ENCODE results near the gene CPT1C. TPM values are rescaled to one million over a fixed set of nuclear protein-coding genes. Genes with fewer than 3 reads are reported as not detected.

Gene CPT1C
- total and polyA plus RNA-seq, 2 donors (not counting 1 experiment from before 2014, with no cell fraction given), result 0.30 to 1.7 TPM

DNA sequence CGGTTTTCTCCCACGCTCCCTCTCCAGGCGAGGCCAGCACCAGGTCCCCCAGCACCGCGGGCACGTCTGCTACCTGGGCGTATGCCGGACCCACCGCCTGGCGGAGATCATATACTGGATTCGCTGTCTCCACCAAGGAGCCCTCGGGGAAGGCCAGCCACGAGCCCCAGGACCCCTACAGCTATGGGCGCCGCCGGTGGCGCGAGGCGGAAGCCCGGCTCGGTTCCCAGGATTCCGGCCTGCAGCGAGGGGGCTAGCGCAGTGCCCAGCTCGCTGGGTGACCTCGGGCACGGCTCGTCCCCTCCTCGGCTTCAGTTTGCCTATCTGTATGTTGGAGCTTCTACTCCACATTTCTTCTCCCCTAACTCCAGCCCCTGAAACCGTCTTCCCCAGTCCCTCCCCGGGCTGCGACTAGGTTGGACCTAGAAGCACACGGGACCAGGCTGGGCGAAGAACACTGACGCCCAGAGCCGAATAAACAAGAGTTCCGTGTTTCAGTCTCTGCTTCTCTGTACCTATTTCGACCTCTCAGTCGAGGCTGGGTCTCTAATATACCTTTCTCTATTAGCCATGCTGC lies 749 bp upstream of the CPT1C start:
- peak overlapping the region; percentile 76 for H2AFZ ChIP-seq (ENCODE audit: insufficient read depth, low read depth, low read length, poor library complexity, severe bottlenecking)
- peaks cover 31% of the 10 kb centered on the region for H3K27me3 Mint-ChIP-seq
- H3K4me1 Mint-ChIP-seq, result peaks cover 22% of the 10 kb centered on the region
- no peaks in the 10 kb centered on the region for H3K79me2 ChIP-seq (ENCODE audit: control insufficient read depth, insufficient read depth, low read length)
- peak overlapping the region; percentile 89 for H3K4me3 Mint-ChIP-seq
- CTCF ChIA-PET, result interaction anchor here (0.7 to 1.7 kb wide), 4 partner anchors 9 to 120 kb away, joined by 3 to 6 read pairs (median 4); no protein-coding TSS in a partner anchor
- 19% methylated on average over 39 of the region's 39 CpGs for WGBS (ENCODE audit: insufficient coverage)
- no peak overlapping the region for H3K27ac ChIP-seq (ENCODE audit: low read length in 2 of 2)
- peak overlapping the region in 4 of 5 experiments; percentile 42 to 58 (median 46) for H3K4me3 ChIP-seq (ENCODE audit: control extremely low read depth in 1 of 5, extremely low read depth in 1 of 5, insufficient read depth in 1 of 5, low read depth in 2 of 5, low read length in 4 of 5)
- DNase-seq (no peak), ATAC-seq (ENCODE audit: low read depth) (peak; percentile 26)
- H3K9me3 Mint-ChIP-seq (ENCODE audit: insufficient read depth), result no peaks in the 10 kb centered on the region
- H3K9ac ChIP-seq (ENCODE audit: low read length), result peak overlapping the region; percentile 62
- intact Hi-C loops (cut with micrococcal nuclease), result no loop called here
- POLR2A ChIA-PET, result no interaction called here
- H4K20me1 ChIP-seq (ENCODE audit: control insufficient read depth, insufficient read depth, low read length, poor library complexity, severe bottlenecking), result peaks cover 33% of the 10 kb centered on the region
- H3K27me3 ChIP-seq (replicated peaks in 1 of 4; ENCODE audit: control extremely low read depth in 1 of 4, control insufficient read depth in 3 of 4, insufficient read depth in 4 of 4, low read length in 3 of 4), result peaks cover 0 to 33% (median 14%) of the 10 kb centered on the region in 4 experiments
- H3K4me2 ChIP-seq (replicated peaks; ENCODE audit: low read depth, low read length, poor library complexity, severe bottlenecking), result peak overlapping the region; percentile 87
- peak overlapping the region; percentile 70 for H3K27ac Mint-ChIP-seq
- peaks cover 25% of the 10 kb centered on the region in 2 donors for H3K4me1 ChIP-seq (ENCODE audit: control insufficient read depth in 2 of 2, insufficient read depth in 2 of 2, low read length in 2 of 2)
- peaks cover 0 to 8% (median 0%) of the 10 kb centered on the region in 3 donors for H3K9me3 ChIP-seq (ENCODE audit: control extremely low read depth in 1 of 3, control insufficient read depth in 2 of 3, insufficient read depth in 1 of 3, low read length in 2 of 3)
- peaks cover 0 to 25% of the 10 kb centered on the region in 2 experiments for H3K36me3 ChIP-seq (replicated peaks in 1 of 2; ENCODE audit: control extremely low read depth in 1 of 2, control insufficient read depth in 1 of 2, extremely low read depth in 1 of 2, insufficient read depth in 2 of 2, low read length in 1 of 2)
- TF ChIP-seq, protein P1, sequence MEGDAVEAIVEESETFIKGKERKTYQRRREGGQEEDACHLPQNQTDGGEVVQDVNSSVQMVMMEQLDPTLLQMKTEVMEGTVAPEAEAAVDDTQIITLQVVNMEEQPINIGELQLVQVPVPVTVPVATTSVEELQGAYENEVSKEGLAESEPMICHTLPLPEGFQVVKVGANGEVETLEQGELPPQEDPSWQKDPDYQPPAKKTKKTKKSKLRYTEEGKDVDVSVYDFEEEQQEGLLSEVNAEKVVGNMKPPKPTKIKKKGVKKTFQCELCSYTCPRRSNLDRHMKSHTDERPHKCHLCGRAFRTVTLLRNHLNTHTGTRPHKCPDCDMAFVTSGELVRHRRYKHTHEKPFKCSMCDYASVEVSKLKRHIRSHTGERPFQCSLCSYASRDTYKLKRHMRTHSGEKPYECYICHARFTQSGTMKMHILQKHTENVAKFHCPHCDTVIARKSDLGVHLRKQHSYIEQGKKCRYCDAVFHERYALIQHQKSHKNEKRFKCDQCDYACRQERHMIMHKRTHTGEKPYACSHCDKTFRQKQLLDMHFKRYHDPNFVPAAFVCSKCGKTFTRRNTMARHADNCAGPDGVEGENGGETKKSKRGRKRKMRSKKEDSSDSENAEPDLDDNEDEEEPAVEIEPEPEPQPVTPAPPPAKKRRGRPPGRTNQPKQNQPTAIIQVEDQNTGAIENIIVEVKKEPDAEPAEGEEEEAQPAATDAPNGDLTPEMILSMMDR (IDR thresholded peaks at IDR 0.05), result peak; percentile 33
- TF ChIP-seq EZH2 (IDR thresholded peaks at IDR 0.05; ENCODE audit: borderline replicate concordance, insufficient read depth, low read depth, low read length, poor library complexity, severe bottlenecking), result no peak
